HK-2 (cell line): ENCODE data around the gene KIF26B.

Experiments
- DNase-seq: peaks from one replicate; pipeline ENCODE4 v3.0.0-alpha.2; 2018; ENCODE audit not compliant: unreplicated experiment

Gene KIF26B

DNA sequence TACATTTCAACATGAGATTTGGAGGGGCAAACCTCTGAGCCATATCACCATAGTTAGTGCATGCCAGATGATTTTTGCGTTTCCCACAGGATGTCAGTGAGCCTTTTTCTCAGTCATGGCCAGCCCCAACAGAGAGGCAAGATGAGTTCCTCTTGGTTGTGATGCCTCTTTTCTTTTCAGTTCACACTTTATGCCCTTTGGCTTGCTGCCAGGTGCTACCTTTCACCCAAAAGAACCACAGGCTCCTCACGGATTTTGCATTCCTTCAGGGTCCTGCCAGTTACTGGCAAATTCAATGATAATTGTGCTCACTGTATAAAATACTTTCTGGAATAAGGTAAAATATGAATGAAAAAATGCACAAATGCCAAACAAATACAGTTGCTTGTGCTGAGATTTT is 411.3 kb downstream of the KIF26B start:
- no peak for DNase-seq

- no peak for DNase-seq
Measured at GRCh38 chr1:245566952-245567351, 412.2 kb downstream of the KIF26B start.

GRCh38 chr1:245571815-245572294 is 417.1 kb downstream of the KIF26B start:
- no peak for DNase-seq

- no peak for DNase-seq
Measured at GRCh38 chr1:245572709-245573108, 417.9 kb downstream of the KIF26B start.

DNA sequence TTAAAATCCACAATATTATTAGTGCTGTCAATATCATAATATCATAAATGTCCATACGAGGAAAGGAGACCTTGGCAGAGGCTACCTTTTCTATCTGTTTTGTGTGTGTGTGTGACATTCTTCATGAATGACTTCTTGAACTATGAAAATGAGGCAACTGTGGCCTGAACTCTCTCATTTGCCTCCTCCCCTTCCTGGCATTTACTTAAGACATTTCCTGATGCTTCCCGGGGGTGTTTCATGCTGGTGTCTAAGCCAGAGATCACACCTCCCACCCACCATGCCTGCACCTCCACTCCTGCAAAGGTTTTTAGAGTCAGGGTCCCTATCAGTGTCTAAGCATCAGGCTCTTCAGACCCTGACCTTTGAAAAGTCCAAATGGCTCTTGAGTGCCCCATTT is 420.9 kb downstream of the KIF26B start:
- DNase-seq = no peak

DNA sequence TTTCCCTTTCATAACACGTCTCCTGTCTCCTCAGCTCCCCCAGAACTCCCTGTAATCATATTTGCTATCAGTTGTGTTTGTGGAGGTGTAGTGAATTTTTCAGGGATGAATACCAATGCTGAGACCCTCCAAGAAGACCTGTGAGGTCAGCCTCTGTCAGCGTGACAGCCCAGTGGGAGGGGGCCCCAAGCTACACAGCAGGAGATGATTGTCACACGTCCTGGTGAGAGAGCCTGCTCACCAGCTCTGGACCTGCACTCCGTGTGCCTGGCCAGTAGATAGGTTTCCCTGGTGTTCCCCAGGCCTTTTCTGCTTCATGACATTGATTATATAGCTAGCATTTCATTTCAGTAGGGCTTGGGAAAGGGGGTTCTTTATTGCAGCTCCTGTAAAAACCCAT is 421.5 kb downstream of the KIF26B start:
- no peak for DNase-seq

- DNase-seq = no peak
Measured at GRCh38 chr1:245577191-245578157, 422.7 kb downstream of the KIF26B start.

DNA sequence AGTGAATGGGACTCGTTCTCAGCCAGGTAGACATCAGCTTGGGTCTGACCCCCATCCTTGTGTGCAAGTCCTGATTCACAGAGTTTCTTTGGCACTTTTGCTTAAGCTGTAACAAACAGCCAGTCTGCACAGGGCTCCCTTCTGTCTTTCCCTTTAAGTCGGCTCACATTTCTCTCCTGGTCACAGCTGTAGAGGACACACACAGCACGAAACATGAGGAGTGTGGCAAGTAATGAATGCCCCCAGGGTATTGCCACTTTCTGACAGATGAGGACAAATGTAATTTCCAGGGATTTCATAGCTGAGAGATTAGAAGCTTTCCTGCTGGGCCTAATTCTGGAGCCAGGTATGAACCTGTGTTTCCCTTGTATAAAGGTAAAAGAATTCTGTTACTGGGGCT is 423.5 kb downstream of the KIF26B start:
- DNase-seq = no peak

DNA sequence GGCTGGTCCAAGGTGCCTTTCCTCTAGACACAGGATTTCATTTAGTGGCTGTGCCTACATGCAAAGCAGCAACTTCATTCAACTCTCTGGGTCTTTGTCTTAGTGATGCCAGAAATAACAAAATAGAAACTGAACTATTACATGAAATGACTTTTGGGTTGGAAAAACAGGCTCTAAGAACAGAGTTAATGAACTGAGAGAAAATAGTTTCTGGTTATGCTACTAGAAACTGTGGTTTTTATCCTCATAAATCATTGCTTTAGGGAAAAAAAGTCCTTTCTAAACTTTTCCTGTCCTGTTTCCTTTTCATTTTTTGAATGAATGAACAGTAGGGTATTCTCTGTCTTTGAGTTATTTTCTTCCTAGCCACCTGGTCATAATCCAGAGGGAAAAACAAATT is 424.0 kb downstream of the KIF26B start:
- no peak for DNase-seq

DNA sequence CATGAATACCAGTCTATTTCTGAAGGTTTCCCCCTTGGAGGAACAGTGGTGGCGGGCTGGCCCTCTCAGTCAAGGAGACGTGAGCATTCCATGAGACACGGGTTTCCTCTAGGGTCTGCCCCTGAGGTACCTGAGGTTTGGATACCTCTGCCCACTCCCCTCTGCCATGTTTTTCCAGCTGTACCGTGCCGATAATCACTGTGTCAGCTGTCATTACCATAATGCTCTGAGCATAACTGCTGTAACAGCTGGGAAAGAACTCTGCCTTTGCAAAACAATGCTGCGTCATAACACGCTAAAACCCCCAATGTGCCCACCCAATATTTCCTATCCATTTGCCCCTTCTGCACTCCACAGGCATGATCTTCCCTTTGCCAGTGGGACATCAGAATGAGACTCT is 425.1 kb downstream of the KIF26B start:
- no peak for DNase-seq

GRCh38 chr1:245580651-245581050 is 425.9 kb downstream of the KIF26B start:
- peak; percentile 33 for DNase-seq

GRCh38 chr1:245582026-245582425 is 427.2 kb downstream of the KIF26B start:
- no peak for DNase-seq

DNA sequence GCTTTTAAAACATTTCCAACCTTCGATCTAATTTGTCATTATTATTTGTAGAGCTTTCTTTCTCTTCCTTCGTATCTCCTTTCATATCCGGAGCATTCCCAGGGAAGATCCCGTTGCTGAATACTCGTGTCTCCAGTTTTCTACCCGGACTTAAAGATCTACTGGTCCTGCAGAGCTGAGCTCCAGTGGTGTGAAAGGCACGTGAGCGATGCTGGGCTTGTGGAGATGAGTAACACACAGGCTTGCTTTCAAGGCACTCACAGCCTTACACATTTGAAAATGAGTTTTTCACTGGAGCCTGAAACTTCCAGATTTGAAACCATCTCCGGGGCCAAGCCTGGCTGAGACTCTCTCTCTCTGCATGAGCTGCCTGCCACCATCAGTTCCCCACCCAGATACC is 428.3 kb downstream of the KIF26B start:
- no peak for DNase-seq

GRCh38 chr1:245583575-245584330 is 429.0 kb downstream of the KIF26B start:
- DNase-seq = peak; percentile 40

DNA sequence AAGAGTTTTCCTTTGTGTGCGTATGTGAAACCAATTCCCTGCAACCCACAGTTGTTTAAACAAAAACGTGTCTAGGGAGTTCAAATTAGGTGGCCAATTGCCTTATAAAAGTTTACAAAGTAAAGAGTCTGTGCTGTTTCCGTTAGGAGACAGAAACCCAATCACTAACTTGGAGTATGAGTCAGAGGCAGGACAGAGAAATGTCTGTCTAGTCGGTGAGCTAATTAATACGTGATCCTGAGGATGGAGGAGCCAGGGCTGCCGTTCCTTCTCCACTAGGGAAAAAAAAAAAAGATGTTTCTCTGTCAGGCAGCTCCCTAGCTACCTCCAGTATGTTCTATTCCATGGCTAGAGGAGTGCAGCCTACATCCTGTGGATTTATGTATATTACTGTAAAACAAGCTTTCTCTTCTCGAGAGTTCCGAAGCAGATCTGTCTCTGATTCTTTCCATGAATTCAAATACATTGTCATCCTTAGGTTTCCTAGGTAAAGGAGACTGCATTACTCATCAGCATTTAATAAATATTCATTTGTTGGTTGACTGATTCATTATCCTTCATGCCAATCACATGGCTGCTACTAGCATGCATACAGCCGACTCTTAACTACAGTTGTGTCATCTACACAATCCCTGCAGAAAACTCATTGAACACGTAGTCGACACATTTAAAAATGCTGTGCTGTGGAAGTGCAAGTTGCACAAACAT is 430.6 kb downstream of the KIF26B start:
- peak; percentile 70 for DNase-seq

DNA sequence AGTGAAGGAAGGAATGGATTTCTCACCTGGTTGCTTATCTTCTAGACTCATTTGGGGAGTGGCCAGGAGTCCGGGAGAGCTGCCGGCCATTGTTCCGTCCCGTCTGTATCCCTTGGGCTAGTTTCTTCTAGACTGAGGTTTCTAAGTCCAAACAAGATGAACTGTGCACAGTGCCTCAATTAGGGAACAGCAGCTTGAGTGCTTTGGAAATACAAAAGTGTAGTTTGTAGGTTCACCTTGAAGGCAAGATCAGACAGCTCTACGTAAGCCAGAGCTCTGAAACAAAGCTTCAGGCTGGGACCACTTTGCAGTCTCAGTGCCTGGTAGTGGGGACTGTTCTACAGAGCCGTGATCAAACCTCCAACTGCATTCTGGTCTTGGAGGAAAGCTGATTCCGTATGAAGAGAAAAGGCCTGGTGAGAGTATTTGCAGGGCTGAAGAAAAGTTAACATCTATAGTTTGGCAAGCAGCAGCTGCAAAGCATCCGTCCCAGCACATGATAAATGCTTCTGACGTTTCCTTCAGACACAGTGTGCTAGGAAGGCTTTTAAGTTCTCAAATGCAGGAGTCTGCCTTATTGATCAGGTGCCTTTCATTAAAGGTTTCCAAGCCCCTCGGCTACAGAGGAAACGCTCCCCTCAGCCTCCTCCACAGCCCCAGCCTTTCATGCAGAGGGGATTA is 432.8 kb downstream of the KIF26B start:
- DNase-seq = no peak

- no peak for DNase-seq
Measured at GRCh38 chr1:245588116-245588639, 433.4 kb downstream of the KIF26B start.

DNA sequence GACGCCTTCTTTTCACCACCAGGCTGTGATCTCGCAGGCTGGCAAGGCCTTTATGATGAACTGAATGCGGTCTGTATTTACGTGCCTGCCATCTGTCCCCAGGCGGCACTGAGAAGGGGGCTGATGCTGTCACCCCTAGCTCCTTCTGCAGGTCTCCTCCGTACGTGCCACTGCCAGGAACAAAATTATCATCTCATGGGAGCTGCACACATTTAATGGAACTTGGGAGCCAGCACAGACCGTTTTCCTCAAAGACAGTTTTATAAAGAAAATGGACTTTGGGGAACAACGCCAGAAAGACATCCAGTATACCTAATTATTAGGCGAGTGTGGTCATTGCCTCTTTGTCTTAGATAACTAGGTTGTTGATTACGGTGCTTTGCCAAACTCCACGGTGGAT is 434.5 kb downstream of the KIF26B start:
- no peak for DNase-seq

GRCh38 chr1:245589906-245590305 is 435.1 kb downstream of the KIF26B start:
- no peak for DNase-seq

DNA sequence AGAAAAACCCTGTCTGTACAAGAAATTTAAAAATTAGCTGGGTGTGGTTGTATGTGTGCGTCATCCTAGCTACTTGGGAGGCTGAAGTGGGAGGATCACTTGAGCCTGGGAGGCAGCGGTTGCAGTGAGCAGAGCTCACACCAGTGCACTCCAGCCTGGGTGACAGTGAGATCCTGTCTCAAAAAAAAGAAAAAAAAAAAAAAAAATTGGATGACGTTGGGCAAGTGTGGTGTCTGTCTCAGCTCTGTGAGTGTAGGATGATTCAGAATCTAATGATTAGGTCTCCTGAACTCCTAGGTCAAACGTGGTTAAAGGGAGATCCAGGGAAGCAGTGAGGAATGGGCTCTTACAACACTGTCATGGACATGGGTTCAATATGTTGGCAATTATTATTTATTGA is 435.9 kb downstream of the KIF26B start:
- peak; percentile 67 for DNase-seq
